Stromal cell of bone marrow (primary cell): ENCODE data around the gene PPP2R5B.

ENCODE experiments used
- DNase-seq: peaks from one replicate; pipeline ENCODE4 v3.0.0-alpha.2; 2012; ENCODE audit warnings: low read depth

The PPP2R5B gene

GRCh38 chr11:64923944-64924909 is at the start of gene PPP2R5B:
Gene PPP2R5B (plus strand): TSS chr11:64924689. CDS start chr11:64925735, 1,046 bp downstream.
- peak; percentile 94 for DNase-seq

- DNase-seq = no peak
Measured at GRCh38 chr11:64875369-64876228, 48.9 kb upstream of the PPP2R5B start.

GRCh38 chr11:64876229-64876750 is 48.2 kb upstream of the PPP2R5B start:
- DNase-seq = no peak

- DNase-seq = no peak
Measured at GRCh38 chr11:64876835-64877341, 47.6 kb upstream of the PPP2R5B start.

- DNase-seq = no peak
Measured at GRCh38 chr11:64877390-64878222, 46.9 kb upstream of the PPP2R5B start.

GRCh38 chr11:64878223-64878493 is 46.3 kb upstream of the PPP2R5B start:
- no peak for DNase-seq

- DNase-seq = peak; percentile 93
Measured at GRCh38 chr11:64878494-64879243, 45.8 kb upstream of the PPP2R5B start, which contains the start of gene EHD1. Gene EHD1 (minus strand): TSS chr11:64878621. CDS start chr11:64878464, 157 bp downstream.

GRCh38 chr11:64879244-64879900 is 45.1 kb upstream of the PPP2R5B start:
- no peak for DNase-seq

- DNase-seq = no peak
Measured at GRCh38 chr11:64880240-64881001, 44.1 kb upstream of the PPP2R5B start.

- no peak for DNase-seq
Measured at GRCh38 chr11:64881476-64881875, 43.0 kb upstream of the PPP2R5B start.

GRCh38 chr11:64882243-64882642 is 42.2 kb upstream of the PPP2R5B start:
- DNase-seq = no peak

- DNase-seq = no peak
Measured at GRCh38 chr11:64883575-64883974, 40.9 kb upstream of the PPP2R5B start.

GRCh38 chr11:64884019-64884418 is 40.5 kb upstream of the PPP2R5B start:
- no peak for DNase-seq

GRCh38 chr11:64885367-64886286 is 38.9 kb upstream of the PPP2R5B start:
- no peak for DNase-seq

GRCh38 chr11:64887234-64887756 is 37.2 kb upstream of the PPP2R5B start:
- no peak for DNase-seq

- DNase-seq = no peak
Measured at GRCh38 chr11:64887757-64888405, 36.6 kb upstream of the PPP2R5B start.

GRCh38 chr11:64888406-64888728 is 36.1 kb upstream of the PPP2R5B start:
- DNase-seq = no peak
